ENCODE data around the gene BCL2. TPM values are rescaled to one million over a fixed set of nuclear protein-coding genes. Genes with fewer than 3 reads are reported as not detected.

BCL2 gene
- total RNA-seq, 1 experiment from 2014 or later: 1.3 TPM

- Histone ChIP-seq H3K9me3 (ENCODE audit: control insufficient read depth, low read depth, low read length) (peaks cover 8% of the 10 kb centered on the region), H4K20me1 (ENCODE audit: control insufficient read depth, insufficient read depth, insufficient read length) (peaks cover 2% of the 10 kb centered on the region), H3K79me1 (ENCODE audit: insufficient read depth, low read depth, low read length, poor library complexity, severe bottlenecking) (no peaks in the 10 kb centered on the region), H3K18ac (ENCODE audit: insufficient read length, low read depth, low read length) (peak within 1 kb of the TSS; percentile 63), H4K5ac (ENCODE audit: insufficient read length, low read depth, low read length) (no peak within 1 kb of the TSS), H4K8ac (replicated peaks; ENCODE audit: insufficient read length, low read depth, low read length) (no peak within 1 kb of the TSS), H3K4ac (ENCODE audit: low read depth, low read length) (no peak within 1 kb of the TSS), H2AK5ac (ENCODE audit: insufficient read length, low read length) (no peak within 1 kb of the TSS), H3K27ac (ENCODE audit: insufficient read length, low read depth, low read length) (no peak within 1 kb of the TSS), H3K79me2 (ENCODE audit: insufficient read depth, low read length) (no peaks in the 10 kb centered on the region; the same call in 1 of the 2 replicates), H2BK12ac (ENCODE audit: insufficient read length, low read depth, low read length) (no peak within 1 kb of the TSS), H3K9ac (ENCODE audit: extremely low read depth, insufficient read length, low read length) (peak within 1 kb of the TSS; percentile 66), H2BK120ac (ENCODE audit: low read depth, low read length, poor library complexity, severe bottlenecking) (no peak within 1 kb of the TSS), H3K56ac (ENCODE audit: insufficient read length, low read depth, low read length) (no peak within 1 kb of the TSS), H3K23me2 (ENCODE audit: insufficient read length, low read depth, low read length, poor library complexity, severe bottlenecking) (peaks cover 4% of the 10 kb centered on the region), H3K4me1 (ENCODE audit: insufficient read depth, low read length) (no peaks in the 10 kb centered on the region), H3T11ph (ENCODE audit: low read length) (no peak within 1 kb of the TSS), H3K14ac (ENCODE audit: insufficient read depth, low read length) (peak within 1 kb of the TSS; percentile 78), H2BK20ac (ENCODE audit: low read depth, low read length, poor library complexity, severe bottlenecking) (no peak within 1 kb of the TSS), H3K23ac (ENCODE audit: insufficient read length, low read depth, low read length) (no peak within 1 kb of the TSS), H4K91ac (ENCODE audit: insufficient read length, low read depth, low read length) (no peak within 1 kb of the TSS), H2AFZ (ENCODE audit: low read length) (no peak within 1 kb of the TSS), H3K27me3 (ENCODE audit: insufficient read depth, low read length) (no peaks in the 10 kb centered on the region), H3K4me2 (ENCODE audit: insufficient read depth, insufficient read length, low read length) (peak within 1 kb of the TSS; percentile 83), H2BK15ac (ENCODE audit: low read depth, low read length) (no peak within 1 kb of the TSS), H2BK5ac (ENCODE audit: insufficient read length, low read length) (no peak within 1 kb of the TSS)
- no CpG with 5 or more reads among the region's 90 CpGs for WGBS (ENCODE audit: extremely low coverage, insufficient read length, low lambda C conversion rate)
- Mint-ChIP-seq H3K27ac (peak within 1 kb of the TSS; percentile 55 to 89 (median 59); a peak in 5 of 7 replicates), H3K4me1 (peaks cover 12 to 14% of the 10 kb centered on the region in 2 experiments), H3K9me3 (peaks cover 11 to 12% of the 10 kb centered on the region in 2 experiments), H3K27me3 (ENCODE audit: low read depth) (no peaks in the 10 kb centered on the region), H3K36me3 (ENCODE audit: insufficient read depth in 1 of 3, low read depth in 3 of 3) (peaks cover 10 to 28% (median 18%) of the 10 kb centered on the region in 3 experiments), H3K4me3 (peak within 1 kb of the TSS; percentile 86 to 90)
- TF ChIP-seq CTCF (conservative IDR thresholded peaks at IDR 0.05): no peak
- DNase-seq: peak; percentile 95
These were observed 47.7 kb upstream of the BCL2 start, which contains the start of gene KDSR for GRCh38 chr18:63367053-63367953. Gene KDSR (minus strand): TSS chr18:63367206. CDS start chr18:63367118, 88 bp downstream.

Measured in H9 (cell line).